Spleen (tissue), 7 donors: Measurements from ENCODE around the gene QPCT.

Experiments used
- POLR2A ChIP-seq, 3 donors: fragments of 450-650 bp; IDR thresholded peaks; one replicate each; pipeline ENCODE4 v1.5.1; 2017; ENCODE audit warnings: antibody characterized with exemption in 3 of 3, mild to moderate bottlenecking in 1 of 3
- POLR2AphosphoS5 ChIP-seq, 3 donors: sonication (generic); formaldehyde crosslinking; IDR thresholded peaks; one replicate each; pipeline ENCODE4 v1.5.1; 2017; ENCODE audit warnings: antibody characterized with exemption in 3 of 3
- TF ChIP-seq, protein P1 (sequence below), 11 experiments: fragments of 200-600 bp in 7 of 11; fragments of 450-650 bp in 4 of 11; sonication (generic) in 4 of 11; IDR thresholded peaks in 8 of 11; conservative IDR thresholded peaks in 3 of 11; 1 replicate in 7 of 11; 2 replicates in 4 of 11; pipeline versions ENCODE4 v1.4.0 to v1.8.0; 2016 to 2021; ENCODE audit warnings: antibody characterized with exemption in 11 of 11, inconsistent platforms in 4 of 11, mild to moderate bottlenecking in 1 of 11
- donor health status: DM: no; HTN: no; CAD: no; lungs with moderate emphysema.
- donor health status: DM: no; HTN: no; CAD: no.
- donor health status: DM: no; HTN: no; CAD: no.

- TF ChIP-seq, protein P1, sequence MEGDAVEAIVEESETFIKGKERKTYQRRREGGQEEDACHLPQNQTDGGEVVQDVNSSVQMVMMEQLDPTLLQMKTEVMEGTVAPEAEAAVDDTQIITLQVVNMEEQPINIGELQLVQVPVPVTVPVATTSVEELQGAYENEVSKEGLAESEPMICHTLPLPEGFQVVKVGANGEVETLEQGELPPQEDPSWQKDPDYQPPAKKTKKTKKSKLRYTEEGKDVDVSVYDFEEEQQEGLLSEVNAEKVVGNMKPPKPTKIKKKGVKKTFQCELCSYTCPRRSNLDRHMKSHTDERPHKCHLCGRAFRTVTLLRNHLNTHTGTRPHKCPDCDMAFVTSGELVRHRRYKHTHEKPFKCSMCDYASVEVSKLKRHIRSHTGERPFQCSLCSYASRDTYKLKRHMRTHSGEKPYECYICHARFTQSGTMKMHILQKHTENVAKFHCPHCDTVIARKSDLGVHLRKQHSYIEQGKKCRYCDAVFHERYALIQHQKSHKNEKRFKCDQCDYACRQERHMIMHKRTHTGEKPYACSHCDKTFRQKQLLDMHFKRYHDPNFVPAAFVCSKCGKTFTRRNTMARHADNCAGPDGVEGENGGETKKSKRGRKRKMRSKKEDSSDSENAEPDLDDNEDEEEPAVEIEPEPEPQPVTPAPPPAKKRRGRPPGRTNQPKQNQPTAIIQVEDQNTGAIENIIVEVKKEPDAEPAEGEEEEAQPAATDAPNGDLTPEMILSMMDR (IDR thresholded peaks at IDR 0.05 in 8 of 11, conservative IDR thresholded peaks at IDR 0.05 in 3 of 11): no peak
- TF ChIP-seq POLR2A (IDR thresholded peaks at IDR 0.05) (no peak), POLR2AphosphoS5 (IDR thresholded peaks at IDR 0.05) (no peak)
These were observed 58.2 kb downstream of the QPCT start for GRCh38 chr2:37402636-37403035.
